K562 (cell line): ENCODE measurements around the gene SEC31A. TPM values are rescaled to one million over a fixed set of nuclear protein-coding genes. Genes with fewer than 3 reads are reported as not detected.

ENCODE experiments used
- AFF1 ChIP-seq, 2 experiments: fragments of 450-650 bp; IDR thresholded peaks; 2 replicates each; pipeline ENCODE4 v1.6.1; 2018; ENCODE audit warnings: mild to moderate bottlenecking in 2 of 2, low read depth in 1 of 2; ENCODE audit not compliant: partially characterized antibody in 2 of 2
- FIP1L1 ChIP-seq: fragments of 200-400 bp; formaldehyde crosslinking; IDR thresholded peaks from 2 replicates; pipeline ENCODE4 v1.6.1; 2018; ENCODE audit warnings: mild to moderate bottlenecking, low read depth, low read length; ENCODE audit not compliant: poor library complexity, severe bottlenecking
- MBD2 ChIP-seq: sonication (generic); IDR thresholded peaks from 2 replicates; pipeline ENCODE4 v1.6.1; 2016; ENCODE audit warnings: low read depth, borderline replicate concordance
- MCM7 ChIP-seq, 2 experiments: fragments of 450-650 bp; IDR thresholded peaks; 2 replicates each; pipeline ENCODE4 v1.6.1; 2016 to 2018
- NELFE ChIP-seq: IDR thresholded peaks from 2 replicates; pipeline ENCODE4 v1.6.1; 2011; ENCODE audit warnings: mild to moderate bottlenecking; ENCODE audit not compliant: insufficient read depth, insufficient read length
- NFE2L1 ChIP-seq: fragments of 450-650 bp; IDR thresholded peaks from 2 replicates; pipeline ENCODE4 v1.6.1; 2016; ENCODE audit warnings: missing genetic modification characterization, low read depth, mild to moderate bottlenecking, missing compliant biosample characterization, moderate library complexity, borderline replicate concordance
- SIN3A ChIP-seq, 2 experiments: fragments of 150-350 bp in 1 of 2; IDR thresholded peaks; 2 replicates each; pipeline ENCODE4 v1.6.1; 2011 to 2016; ENCODE audit warnings: borderline replicate concordance in 2 of 2, low read depth in 2 of 2, low read length in 2 of 2, mild to moderate bottlenecking in 2 of 2, moderate library complexity in 2 of 2; ENCODE audit not compliant: control insufficient read depth in 1 of 2
- SP2 ChIP-seq: IDR thresholded peaks from 2 replicates; pipeline ENCODE4 v1.6.1; 2011; ENCODE audit warnings: mild to moderate bottlenecking, low read depth, low read length, moderate library complexity; ENCODE audit not compliant: poor library complexity, severe bottlenecking; ENCODE audit errors: extremely low read depth
- ZNF589 ChIP-seq: fragments of 200-800 bp; sonication (Bioruptor generic); IDR thresholded peaks from 2 replicates; pipeline ENCODE4 v1.6.1; 2016; ENCODE audit warnings: low read depth, missing genetic modification characterization, missing compliant biosample characterization
- ZNF766 ChIP-seq: fragments of 200-800 bp; sonication (Bioruptor generic); conservative IDR thresholded peaks from 2 replicates; pipeline ENCODE4 v1.6.1; 2016; ENCODE audit warnings: missing genetic modification characterization, missing compliant biosample characterization
- ZNF778 ChIP-seq: fragments of 450-650 bp; formaldehyde crosslinking; IDR thresholded peaks from 2 replicates; pipeline ENCODE4 v1.4.0; 2020; ENCODE audit warnings: mild to moderate bottlenecking, moderate library complexity
- polyA plus RNA-seq, 8 experiments: library from polyadenylated mRNA; depleted of rRNA in 4 of 8; stranded (reverse) in 5 of 8; unstranded in 3 of 8; fragments of >200 nt; fragmentation: Nextera tagmentation in 2 of 8; fragmentation: Illumina TruSeq in 1 of 8; extraction: Ambion mirVana in 2 of 8; extraction: Trizol in 1 of 8; gene quantifications; 2 replicates each; pipeline versions ENCODE4 v1.2.1 to v1.2.3, GENCODE V29; 2011 to 2014; ENCODE audit warnings: inconsistent platforms in 1 of 8, missing spikeins in 1 of 8
- total RNA-seq, 7 experiments: library from RNA; depleted of rRNA in 6 of 7; stranded (reverse); fragments of >200 nt in 6 of 7; fragmentation: Illumina TruSeq in 2 of 7; extraction: Trizol in 2 of 7; gene quantifications; 2 replicates each; pipeline versions ENCODE4 v1.2.1 to v1.2.3, GENCODE V29; 2011 to 2021; ENCODE audit warnings: low replicate concordance in 1 of 7
- TF ChIP-seq, protein P1 (sequence below): fragments of 250-450 bp; sonication (Bioruptor Pico); IDR thresholded peaks from 2 replicates; pipeline ENCODE4 v1.5.1; 2021; ENCODE audit warnings: mild to moderate bottlenecking

Gene SEC31A
- total and polyA plus RNA-seq, 9 of the 15 experiments (the other 6 are each of a cell fraction or from before 2014, with no cell fraction given): 78.9 to 241 (median 173) TPM

DNA sequence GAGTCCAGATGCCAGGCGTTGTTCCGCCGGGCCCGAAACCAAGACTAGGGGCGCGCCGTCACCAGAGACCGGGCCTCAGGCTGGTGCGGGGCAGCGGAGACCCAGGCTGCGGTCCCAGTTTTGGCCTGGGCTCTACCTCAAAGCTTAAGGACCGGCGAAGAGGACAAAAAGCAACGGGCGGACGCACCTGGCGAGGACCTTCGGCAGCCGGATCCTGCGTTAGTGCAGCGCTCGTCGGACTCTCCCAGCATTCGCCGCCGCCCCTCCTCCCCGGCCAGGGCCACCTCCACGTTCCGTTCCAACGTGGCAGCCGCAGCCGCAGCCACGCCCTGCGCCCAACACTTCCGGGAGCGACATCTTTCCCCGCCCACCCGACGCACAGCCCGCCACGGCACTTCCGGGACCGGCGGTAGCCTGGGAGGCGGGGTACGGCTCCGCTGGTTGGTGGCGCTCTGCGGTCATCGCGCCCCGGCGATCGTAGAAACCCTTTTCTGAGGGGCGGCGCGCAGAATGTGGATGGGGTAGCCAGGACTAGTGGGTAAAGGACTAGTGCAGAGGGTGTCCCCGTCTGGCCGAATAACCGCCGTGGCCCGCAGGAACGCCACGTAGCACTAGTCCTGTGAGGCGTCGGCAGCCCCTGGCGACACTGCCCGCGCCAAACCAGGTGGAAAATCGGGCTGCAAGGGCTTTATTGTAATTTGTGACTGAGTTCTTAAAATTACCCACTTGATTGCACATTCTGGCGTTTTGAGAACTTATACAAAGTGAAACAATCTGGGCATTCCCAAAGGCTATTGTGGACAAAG, at the start of gene SEC31A (continued):
- TF ChIP-seq MBD2 (peak; percentile 55; the same call in 1 of the 2 replicates), AFF1 (IDR thresholded peaks at IDR 0.05; ENCODE audit: low read depth in 1 of 2, partially characterized antibody in 2 of 2) (no peak), ZNF778 (no peak), SP2 (peak; percentile 28), SIN3A (IDR thresholded peaks at IDR 0.05; ENCODE audit: borderline replicate concordance in 2 of 2, control insufficient read depth in 1 of 2, low read depth in 2 of 2, low read length in 2 of 2) (peak; percentile 74 to 83; a peak in 2 of 4 replicates), NELFE (no peak), MCM7 (IDR thresholded peaks at IDR 0.05) (no peak), FIP1L1 (peak; percentile 85), NFE2L1 (tag) (no peak), ZNF766 (CRISPR knock-in tag) (peak; percentile 46; the same call in 1 of the 2 replicates), ZNF589 (CRISPR knock-in tag) (no peak)
- TF ChIP-seq, protein P1, sequence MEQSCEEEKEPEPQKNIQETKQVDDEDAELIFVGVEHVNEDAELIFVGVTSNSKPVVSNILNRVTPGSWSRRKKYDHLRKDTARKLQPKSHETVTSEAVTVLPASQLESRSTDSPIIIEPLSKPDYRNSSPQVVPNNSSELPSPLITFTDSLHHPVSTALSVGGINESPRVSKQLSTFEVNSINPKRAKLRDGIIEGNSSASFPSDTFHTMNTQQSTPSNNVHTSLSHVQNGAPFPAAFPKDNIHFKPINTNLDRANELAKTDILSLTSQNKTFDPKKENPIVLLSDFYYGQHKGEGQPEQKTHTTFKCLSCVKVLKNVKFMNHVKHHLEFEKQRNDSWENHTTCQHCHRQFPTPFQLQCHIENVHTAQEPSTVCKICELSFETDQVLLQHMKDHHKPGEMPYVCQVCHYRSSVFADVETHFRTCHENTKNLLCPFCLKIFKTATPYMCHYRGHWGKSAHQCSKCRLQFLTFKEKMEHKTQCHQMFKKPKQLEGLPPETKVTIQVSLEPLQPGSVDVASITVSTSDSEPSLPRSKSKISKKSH (CRISPR knock-in tag): no peak
